Testis (tissue), 2 donors: Measurements from ENCODE around the gene EFNB2.

Source experiments
- POLR2A ChIP-seq: fragments of 450-650 bp; IDR thresholded peaks from one replicate; pipeline ENCODE4 v1.6.1; 2017; ENCODE audit warnings: antibody characterized with exemption, mild to moderate bottlenecking, moderate library complexity
- TF ChIP-seq, protein P1 (sequence below), 3 experiments: fragments of 450-650 bp in 2 of 3; fragments of 200-600 bp in 1 of 3; sonication (generic) in 1 of 3; IDR thresholded peaks; one replicate each; pipeline ENCODE4 v1.5.1; 2016 to 2019; ENCODE audit warnings: antibody characterized with exemption in 3 of 3, mild to moderate bottlenecking in 2 of 3, moderate library complexity in 1 of 3

DNA sequence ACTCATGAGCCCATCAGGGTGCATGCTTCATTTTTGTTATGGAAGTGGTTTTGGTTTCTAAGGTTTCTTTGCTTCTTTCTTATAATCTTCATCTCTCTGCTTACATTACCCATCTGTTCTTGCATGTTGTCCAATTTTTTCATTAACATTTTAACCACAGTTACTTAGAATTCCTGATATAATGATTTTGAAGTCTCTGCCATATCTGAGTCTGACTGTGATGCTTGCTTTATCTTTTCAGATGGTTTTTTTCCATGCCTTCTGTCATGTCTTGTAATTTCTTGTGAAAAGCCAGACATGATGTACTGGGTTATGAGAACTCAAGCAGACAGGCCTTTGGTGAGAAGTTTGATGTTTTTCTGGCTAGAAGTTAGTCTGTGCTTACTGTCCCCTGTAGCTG is 40.4 kb upstream of the EFNB2 start:
- TF ChIP-seq, protein P1, sequence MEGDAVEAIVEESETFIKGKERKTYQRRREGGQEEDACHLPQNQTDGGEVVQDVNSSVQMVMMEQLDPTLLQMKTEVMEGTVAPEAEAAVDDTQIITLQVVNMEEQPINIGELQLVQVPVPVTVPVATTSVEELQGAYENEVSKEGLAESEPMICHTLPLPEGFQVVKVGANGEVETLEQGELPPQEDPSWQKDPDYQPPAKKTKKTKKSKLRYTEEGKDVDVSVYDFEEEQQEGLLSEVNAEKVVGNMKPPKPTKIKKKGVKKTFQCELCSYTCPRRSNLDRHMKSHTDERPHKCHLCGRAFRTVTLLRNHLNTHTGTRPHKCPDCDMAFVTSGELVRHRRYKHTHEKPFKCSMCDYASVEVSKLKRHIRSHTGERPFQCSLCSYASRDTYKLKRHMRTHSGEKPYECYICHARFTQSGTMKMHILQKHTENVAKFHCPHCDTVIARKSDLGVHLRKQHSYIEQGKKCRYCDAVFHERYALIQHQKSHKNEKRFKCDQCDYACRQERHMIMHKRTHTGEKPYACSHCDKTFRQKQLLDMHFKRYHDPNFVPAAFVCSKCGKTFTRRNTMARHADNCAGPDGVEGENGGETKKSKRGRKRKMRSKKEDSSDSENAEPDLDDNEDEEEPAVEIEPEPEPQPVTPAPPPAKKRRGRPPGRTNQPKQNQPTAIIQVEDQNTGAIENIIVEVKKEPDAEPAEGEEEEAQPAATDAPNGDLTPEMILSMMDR (IDR thresholded peaks at IDR 0.05) = no peak
- TF ChIP-seq POLR2A = no peak
